SK-N-MC (cell line): ENCODE results near the gene PIK3R5.

Experiments used
- DNase-seq: peaks from one replicate; pipeline ENCODE4 v3.0.0-alpha.2; 2011; ENCODE audit warnings: low read depth, low spot score
- H3K27ac ChIP-seq: fragments of 200-600 bp; sonication (generic); 2 replicates; pipeline ENCODE4 v1.5.1; 2016; ENCODE audit warnings: mixed run types
- H3K36me3 ChIP-seq: fragments of 200-600 bp; sonication (generic); 2 replicates; pipeline ENCODE4 v1.6.1; 2017; ENCODE audit warnings: antibody characterized with exemption, low read length, mixed read lengths; ENCODE audit not compliant: insufficient read depth
- H3K4me3 ChIP-seq: fragments of 200-600 bp; sonication (generic); 2 replicates; pipeline ENCODE4 v1.5.1; 2016
- H3K9ac ChIP-seq: fragments of 200-600 bp; sonication (generic); 2 replicates; pipeline ENCODE4 v1.8.0; 2017; ENCODE audit warnings: mixed run types, mixed read lengths; ENCODE audit not compliant: insufficient read length
- H3K9me3 ChIP-seq: fragments of 200-600 bp; sonication (generic); 2 replicates; pipeline ENCODE4 v1.6.1; 2017; ENCODE audit warnings: low read depth, mild to moderate bottlenecking, antibody characterized with exemption, low read length, moderate library complexity, mixed read lengths
- EZH2 ChIP-seq: fragments of 200-600 bp; sonication (generic); IDR thresholded peaks from one replicate; pipeline ENCODE4 v1.6.1; 2017; ENCODE audit warnings: antibody characterized with exemption
- FOXP2 ChIP-seq: optimal IDR thresholded peaks from 2 replicates; pipeline ENCODE3; 2011; ENCODE audit warnings: mild to moderate bottlenecking, moderate library complexity; ENCODE audit not compliant: insufficient read depth; ENCODE audit errors: extremely low read length, control extremely low read depth
- POLR2AphosphoS5 ChIP-seq: IDR thresholded peaks from 2 replicates; pipeline ENCODE4 v1.6.1; 2012; ENCODE audit warnings: mild to moderate bottlenecking, low read depth, low read length, borderline replicate concordance

Gene PIK3R5

DNA sequence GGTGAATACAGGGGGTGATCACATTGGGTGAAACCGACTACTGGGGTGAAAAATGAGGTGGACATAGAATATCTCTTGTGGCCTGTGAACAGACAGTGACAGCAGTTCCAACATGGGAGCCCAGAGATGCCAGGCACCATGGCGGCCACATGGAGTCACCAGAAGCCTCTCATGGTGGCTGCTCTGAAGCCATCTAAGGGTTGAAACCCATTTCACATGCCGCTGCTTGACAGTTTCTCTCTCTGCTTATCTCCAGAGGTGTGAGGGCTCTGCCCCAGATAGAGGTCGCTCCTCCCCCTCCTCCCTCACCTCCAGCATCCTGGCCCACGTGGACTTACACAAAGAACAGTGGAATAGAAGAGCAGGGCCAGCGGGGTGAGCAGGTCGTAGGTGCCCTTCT, 60.2 kb downstream of the PIK3R5 start:
- Histone ChIP-seq H3K9ac (no peak overlapping the region), H3K36me3 (no peaks in the 10 kb centered on the region), H3K27ac (no peak overlapping the region), H3K9me3 (no peaks in the 10 kb centered on the region), H3K4me3 (no peak overlapping the region)
- DNase-seq, result no peak
- TF ChIP-seq FOXP2 (no peak), POLR2AphosphoS5 (no peak), EZH2 (no peak)

DNA sequence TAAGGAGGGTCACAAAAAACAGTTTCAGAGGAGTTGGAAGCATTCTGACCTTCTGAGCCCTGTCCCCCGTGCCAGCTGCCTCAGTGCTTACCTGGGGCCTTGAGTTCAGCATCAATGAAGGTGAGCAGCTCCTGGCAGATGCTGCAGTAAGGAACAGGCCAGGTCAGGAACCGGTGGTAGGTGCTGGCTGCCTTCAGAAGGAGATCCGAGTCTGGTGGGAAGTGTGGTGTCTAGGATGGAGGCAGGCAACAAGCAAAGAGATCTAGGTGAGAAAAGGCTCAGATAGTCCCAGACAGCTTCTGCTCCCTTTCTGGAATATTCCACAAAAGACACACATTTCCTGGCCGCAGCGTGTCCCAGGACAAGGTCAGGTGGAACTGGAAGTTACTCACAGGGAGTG, 60.8 kb downstream of the PIK3R5 start:
- TF ChIP-seq FOXP2 (no peak), EZH2 (no peak), POLR2AphosphoS5 (no peak)
- no peaks in the 10 kb centered on the region for H3K9me3 ChIP-seq
- H3K4me3 ChIP-seq, result no peak overlapping the region
- no peak for DNase-seq
- no peak overlapping the region for H3K9ac ChIP-seq
- H3K36me3 ChIP-seq, result no peaks in the 10 kb centered on the region
- H3K27ac ChIP-seq, result no peak overlapping the region

DNA sequence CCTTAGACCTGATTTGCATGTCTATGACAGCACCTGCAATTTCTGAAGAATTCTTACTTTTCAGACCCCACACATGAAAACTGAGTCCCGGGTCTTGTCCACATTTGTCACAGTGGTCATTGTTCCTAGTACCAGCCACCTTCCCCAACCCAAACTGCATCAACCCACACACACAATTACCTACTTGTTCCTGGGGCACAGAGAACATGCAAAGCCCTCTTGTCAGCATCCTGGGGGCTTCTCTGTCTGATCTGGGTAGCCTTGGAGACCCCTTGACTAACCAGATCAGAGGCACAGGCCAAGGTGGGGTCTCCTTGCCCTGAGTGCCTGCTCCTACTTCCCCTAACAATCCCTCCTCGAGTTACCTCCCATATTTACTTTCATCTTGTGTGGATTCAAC, 61.3 kb downstream of the PIK3R5 start:
- no peaks in the 10 kb centered on the region for H3K36me3 ChIP-seq
- TF ChIP-seq EZH2 (no peak), POLR2AphosphoS5 (no peak), FOXP2 (no peak)
- DNase-seq, result no peak
- H3K27ac ChIP-seq, result no peak overlapping the region
- H3K4me3 ChIP-seq, result no peak overlapping the region
- no peak overlapping the region for H3K9ac ChIP-seq
- no peaks in the 10 kb centered on the region for H3K9me3 ChIP-seq

DNA sequence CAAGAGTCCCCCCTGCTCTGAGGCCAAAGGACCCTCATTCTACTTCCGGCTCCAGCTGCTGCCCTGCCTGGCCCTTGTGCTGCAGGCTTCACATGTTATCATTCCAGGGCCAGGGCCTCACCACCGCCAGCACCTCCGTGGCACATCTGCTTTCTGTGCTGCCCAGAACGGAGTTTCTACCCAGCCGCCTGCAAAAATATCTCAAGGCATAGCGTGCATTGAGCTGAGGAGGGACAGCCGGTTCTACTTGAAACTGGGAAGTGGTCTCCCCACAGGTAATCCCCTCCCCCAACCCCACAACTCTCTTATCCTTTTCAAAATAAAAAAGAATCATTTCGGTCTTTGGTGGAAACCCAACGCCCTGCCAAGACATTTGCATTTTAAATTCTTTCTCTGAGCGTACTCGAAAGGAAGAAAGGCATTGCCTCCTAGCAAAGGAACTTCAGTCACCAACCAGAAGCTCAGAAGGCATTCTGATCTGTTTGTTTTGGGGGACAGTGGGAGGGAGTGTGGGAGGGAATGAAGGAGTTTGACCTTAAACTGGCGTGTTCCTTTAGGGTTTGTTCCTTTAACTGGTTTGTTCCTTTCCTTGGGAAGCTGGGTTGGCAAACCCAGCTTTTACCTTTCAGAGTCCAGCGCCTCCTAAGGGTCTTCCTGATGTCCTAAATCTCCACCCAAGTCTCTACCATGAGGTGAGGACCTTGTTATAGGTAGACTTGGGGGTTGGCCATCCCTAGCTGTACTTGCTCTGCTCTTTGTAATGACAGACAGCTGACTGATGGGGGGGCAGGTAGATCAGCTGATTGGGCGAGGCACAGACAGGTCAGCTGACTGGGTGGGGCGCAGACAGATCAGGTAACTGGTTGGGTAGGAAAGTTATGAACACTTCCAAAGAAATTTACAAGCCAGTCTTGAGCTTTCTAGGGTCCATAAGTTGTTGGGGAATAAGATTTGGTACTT, 64.6 kb downstream of the PIK3R5 start:
- no peak for DNase-seq
- H3K9me3 ChIP-seq, result no peaks in the 10 kb centered on the region
- no peaks in the 10 kb centered on the region for H3K36me3 ChIP-seq
- no peak overlapping the region for H3K27ac ChIP-seq
- TF ChIP-seq POLR2AphosphoS5 (no peak), FOXP2 (no peak), EZH2 (no peak)
- H3K4me3 ChIP-seq, result no peak overlapping the region
- no peak overlapping the region for H3K9ac ChIP-seq

DNA sequence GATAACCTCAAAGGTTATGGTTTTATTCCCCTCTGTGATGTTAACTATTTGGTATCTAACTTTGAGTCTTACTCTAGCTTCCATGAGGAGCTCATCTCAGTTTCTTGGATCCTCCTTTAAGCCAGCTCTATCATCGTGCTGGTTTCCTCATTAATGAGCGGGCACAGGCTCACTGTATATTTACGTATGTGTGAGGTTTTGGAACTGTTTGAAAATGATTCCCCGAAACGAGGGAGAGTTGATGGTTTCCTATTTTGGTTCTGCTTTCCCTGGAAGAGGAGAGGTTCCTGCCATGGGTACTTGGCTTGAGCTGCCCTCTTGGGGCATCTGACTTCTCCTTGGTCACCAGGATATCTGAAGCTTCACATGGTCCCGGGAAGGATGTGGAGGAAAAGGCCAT, 65.3 kb downstream of the PIK3R5 start:
- Histone ChIP-seq H3K36me3 (no peaks in the 10 kb centered on the region), H3K4me3 (no peak overlapping the region), H3K9ac (no peak overlapping the region), H3K27ac (no peak overlapping the region), H3K9me3 (no peaks in the 10 kb centered on the region)
- no peak for TF ChIP-seq FOXP2
- no peak for TF ChIP-seq POLR2AphosphoS5
- TF ChIP-seq EZH2, result no peak
- DNase-seq, result no peak

DNA sequence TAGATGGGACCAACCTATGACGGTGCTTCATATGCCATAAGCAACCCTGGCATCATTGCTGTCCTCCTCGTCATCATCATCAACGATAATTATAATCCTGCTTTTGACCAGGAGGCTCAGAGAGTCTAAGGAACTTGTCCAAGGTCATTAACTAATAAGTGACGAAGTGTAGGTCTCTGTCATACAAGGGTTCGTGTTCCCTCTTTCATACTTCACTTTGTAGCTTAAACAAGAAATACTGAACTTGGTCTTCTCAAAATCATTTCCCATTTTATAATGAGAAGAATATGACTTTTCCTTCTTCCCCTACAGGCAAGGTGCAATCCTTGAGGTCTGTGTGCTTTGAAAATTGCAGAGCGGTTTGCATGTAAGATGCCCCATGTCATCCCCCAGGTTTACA, 66.9 kb downstream of the PIK3R5 start:
- TF ChIP-seq EZH2 (no peak), POLR2AphosphoS5 (no peak), FOXP2 (no peak)
- no peak overlapping the region for H3K9ac ChIP-seq

DNA sequence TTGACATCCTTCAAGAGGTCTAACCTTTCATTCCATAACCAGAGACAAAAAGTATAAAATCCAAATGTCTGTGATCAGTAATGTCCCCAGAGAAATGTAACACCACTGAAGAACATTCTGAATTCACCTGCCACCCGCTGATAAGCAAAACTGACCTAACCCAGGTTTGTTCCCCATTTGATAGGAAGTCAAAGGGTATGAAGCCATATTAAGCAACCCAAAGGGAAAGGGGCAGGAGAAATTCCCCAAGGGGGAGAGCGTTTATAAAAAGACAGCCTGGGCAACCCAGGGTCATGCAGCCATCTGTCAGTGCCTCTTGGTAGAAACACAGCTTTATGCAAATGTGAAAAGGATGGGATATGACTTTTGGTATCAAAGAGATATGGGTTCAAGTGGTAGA, 67.4 kb downstream of the PIK3R5 start:
- H3K36me3 ChIP-seq, result no peaks in the 10 kb centered on the region
- H3K9me3 ChIP-seq, result no peaks in the 10 kb centered on the region
- H3K4me3 ChIP-seq, result no peak overlapping the region
- no peak for DNase-seq
- no peak for TF ChIP-seq FOXP2
- TF ChIP-seq POLR2AphosphoS5, result no peak
- no peak for TF ChIP-seq EZH2
- no peak overlapping the region for H3K9ac ChIP-seq
- H3K27ac ChIP-seq, result no peak overlapping the region

More for the DNA sequence above, 66.9 kb downstream of the PIK3R5 start:
- no peak for DNase-seq
- Histone ChIP-seq H3K27ac (no peak overlapping the region), H3K9me3 (no peaks in the 10 kb centered on the region), H3K4me3 (no peak overlapping the region), H3K36me3 (no peaks in the 10 kb centered on the region)

DNA sequence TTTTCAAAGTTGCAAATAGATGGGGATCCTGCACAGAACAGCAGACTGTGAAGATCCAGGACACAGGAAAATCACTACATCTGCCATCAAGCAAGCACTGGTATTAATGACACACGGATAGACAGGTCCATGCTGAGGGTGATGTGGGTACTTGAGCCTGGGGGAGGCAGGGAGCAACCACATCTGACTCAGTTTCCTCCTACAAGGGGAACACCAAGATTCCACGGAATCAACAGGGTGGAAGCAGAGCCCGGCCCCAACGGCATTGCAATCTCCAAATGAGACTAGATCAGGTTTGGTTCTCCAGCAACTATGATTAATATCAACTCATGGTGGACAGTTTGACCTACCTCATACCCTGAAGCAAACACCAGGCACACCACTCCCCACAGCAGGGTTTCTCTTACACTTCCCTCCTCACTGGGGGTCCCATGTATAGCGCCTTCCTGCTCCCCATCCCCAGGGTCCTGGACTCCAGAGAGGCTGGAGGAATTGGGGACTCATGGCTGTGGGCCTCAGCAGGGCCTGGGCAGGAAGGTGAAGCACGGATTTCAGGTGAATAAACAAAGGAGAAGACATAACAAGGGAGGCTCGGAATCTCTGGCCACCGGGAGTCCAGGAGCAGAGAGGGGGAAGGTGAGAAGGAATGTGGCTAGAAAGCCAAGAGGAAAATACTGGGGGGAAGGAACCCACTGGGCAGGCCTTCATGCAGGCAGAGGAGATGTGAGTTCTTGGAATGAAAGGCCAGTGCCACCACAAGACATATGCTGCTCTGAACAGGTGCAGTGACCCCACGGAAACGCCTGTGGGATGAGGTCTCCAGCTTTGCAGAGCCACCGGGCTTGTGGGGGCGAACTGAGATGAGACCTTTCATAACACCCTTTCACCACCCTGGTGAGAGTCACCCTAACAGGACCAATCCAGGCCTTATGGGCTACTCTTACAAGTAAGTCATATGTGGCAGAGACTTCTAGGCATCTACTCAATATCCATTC, 68.6 kb downstream of the PIK3R5 start:
- TF ChIP-seq POLR2AphosphoS5 (no peak), FOXP2 (no peak), EZH2 (no peak)
- Histone ChIP-seq H3K4me3 (no peak overlapping the region), H3K27ac (no peak overlapping the region), H3K36me3 (no peaks in the 10 kb centered on the region), H3K9me3 (no peaks in the 10 kb centered on the region), H3K9ac (no peak overlapping the region)
- no peak for DNase-seq
